Activated CD8-positive, alpha-beta memory T cell treated with anti-CD3 and anti-CD28 coated beads for 4 hours (primary cell): Measurements from ENCODE around the gene ZNF282.

Source experiments
- DNase-seq, 2 donors: peaks; one replicate each; pipeline ENCODE4 v3.0.0-alpha.2; 2020; ENCODE audit warnings: low read depth in 2 of 2

ZNF282 gene

DNA sequence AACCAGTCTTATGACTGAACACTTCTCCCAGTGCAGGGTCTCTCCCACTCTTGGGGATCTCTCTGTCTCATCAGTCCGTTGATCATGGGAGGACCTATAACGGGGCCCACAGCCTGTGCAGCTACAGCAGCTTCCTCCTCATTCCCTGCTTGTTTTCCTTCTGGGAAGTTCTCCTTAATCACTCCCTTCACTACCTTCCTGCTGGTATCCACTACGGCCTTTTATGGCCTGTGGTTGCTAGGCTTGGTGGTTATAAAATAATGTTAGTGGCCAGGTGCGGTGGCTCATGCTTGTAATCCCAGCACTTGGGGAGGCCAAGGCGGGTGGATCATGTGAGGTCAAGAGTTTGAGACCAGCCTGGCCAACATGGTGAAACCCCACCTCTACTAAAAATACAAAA is 3.5 kb upstream of the ZNF282 start:
- DNase-seq: no peak

DNA sequence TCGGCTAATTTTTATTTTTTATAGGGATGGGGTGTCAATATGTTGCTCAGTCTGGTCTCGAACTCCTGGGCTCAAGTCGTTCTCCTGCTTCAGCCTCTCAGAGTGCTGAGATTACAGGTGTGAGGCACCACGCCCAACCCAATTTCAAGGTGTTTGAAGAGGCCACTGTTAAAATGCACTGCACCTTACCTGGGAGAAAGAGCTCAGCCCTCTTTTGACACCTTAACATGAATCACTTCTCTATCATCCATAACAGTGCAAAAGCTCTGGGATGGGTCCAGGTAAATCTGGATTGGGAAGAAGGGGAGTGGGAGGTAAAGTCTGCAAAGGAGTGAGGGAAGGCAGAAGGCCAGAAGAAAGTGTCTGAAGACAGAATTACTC is 557 bp upstream of the ZNF282 start:
- no peak for DNase-seq

DNA sequence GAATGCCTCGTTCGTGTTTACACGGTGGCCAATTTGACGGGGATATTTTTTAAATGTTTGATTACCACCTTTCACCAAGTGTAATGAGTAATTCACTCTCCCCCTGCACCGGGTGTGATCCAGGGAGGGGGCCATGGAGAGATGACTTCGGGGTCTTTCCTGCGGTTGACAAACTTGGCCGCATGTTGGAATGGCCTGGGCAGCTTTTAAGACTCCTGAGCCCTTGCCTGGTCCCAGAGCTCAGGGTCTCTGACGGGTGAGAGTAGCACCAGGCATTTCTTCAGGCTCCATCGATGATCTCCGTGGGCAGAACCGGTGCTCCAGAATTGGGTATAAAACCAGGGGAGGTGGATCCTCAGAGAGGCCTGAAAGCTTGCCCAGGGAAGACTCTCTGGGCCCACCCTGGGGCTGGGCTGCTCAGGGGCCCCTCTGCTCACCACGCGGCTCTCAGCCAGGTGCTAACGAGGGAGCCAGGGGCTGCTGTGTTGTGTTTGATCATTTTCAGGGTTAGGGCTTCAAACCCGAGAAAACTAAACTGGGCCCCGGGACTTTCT is 882 bp downstream of the ZNF282 start:
- no peak for DNase-seq

DNA sequence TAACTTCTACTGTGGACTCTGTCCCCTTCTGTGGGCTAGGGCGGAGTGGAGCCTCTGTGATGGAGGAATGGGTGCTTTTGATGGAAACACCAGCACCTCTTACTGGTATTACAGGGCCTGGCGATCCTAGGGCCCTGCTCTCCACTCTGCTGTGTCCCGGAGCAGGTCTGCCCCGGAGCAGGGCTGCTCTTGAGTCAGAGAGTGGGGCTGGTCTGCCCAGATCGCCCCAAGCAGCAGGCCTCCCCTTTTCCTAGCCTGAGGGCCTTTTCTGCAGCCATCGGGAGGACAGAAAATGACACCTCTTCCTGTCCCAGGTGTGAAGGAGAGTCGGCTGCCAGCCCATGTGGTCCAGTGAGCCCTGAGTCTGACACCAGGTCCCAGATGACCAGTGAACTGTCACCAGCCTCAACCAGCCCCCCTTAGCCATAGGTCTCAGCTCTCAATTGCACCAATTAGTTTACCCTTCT is 1.4 kb downstream of the ZNF282 start:
- DNase-seq: no peak

DNA sequence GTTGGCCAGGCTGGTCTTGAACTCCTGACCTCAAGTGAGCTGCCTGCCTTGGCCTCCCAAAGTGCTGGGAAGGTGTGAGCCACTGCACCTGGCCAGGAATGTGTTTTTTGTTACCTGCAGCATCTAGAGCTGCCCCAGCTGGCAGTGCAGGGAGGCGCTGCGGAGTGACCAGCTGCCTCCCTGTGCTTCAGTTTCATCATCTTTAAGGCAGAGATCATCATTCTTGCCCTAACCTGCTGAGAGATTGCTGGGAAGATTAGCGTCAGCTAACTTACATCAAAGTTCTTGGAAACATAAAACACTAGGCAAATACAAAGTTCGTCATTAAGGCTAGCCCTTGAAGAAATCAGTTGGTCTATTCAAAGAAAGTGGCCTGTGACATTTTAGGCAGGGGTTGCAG is 2.3 kb downstream of the ZNF282 start:
- DNase-seq: no peak

DNA sequence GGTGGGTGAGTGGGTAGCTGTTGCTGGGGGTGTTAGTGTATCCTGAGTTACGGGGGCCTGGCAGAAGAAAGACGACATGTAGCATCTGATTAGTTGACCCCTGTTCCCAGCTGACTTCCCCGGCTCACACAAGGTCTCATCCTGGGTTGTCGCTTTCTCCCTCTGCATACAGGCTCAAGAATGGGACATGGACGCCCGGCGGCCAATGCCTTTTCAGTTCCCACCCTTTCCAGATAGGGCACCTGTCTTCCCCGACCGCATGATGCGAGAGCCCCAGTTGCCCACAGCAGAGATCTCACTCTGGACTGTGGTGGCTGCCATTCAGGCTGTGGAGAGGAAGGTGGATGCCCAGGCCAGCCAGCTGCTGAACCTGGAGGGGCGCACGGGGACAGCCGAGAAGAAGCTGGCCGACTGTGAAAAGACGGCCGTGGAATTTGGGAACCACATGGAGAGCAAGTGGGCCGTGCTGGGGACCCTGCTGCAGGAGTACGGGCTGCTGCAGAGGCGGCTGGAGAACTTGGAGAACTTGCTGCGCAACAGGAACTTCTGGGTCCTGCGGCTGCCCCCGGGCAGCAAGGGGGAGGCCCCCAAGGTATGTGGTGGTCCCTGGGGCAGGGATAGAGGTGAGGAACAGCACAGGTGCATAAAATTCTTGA is 2.9 kb downstream of the ZNF282 start:
- no peak for DNase-seq

DNA sequence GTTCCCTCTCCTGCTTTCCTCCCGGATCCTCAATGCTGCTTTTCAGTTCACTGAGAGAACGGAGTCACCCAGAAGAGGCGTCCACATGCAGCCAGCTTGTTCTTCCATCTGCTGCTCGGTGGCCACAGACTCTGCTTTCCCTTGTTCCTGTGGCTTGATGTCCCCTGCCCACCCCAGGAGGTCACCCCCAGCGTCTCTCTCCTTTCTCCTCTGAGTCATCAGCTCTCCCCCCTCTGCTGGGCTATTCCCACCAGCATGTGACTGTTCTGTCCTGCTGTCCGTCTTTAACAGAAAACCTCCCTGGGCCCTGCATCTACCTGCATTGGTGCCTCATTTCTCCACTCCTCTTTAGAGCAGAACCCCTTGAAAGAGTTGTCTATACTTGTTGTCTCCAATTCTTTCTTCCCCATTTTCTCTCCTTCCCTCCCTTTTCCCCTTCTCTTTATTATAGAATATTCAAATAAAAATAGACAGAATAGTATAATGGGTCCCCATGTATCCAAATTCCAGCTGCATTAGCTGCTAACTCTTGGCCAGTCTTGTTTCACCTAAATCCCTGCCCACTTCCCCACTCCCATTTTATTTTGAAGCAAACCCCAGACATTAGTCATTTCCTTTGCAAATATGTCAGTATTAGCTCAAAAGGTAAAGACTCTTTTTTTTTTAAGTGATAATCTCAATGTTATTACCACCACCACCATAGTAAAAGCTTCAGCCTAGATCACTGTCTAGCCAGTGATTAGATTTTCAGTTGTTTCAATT is 4.1 kb downstream of the ZNF282 start:
- no peak for DNase-seq

DNA sequence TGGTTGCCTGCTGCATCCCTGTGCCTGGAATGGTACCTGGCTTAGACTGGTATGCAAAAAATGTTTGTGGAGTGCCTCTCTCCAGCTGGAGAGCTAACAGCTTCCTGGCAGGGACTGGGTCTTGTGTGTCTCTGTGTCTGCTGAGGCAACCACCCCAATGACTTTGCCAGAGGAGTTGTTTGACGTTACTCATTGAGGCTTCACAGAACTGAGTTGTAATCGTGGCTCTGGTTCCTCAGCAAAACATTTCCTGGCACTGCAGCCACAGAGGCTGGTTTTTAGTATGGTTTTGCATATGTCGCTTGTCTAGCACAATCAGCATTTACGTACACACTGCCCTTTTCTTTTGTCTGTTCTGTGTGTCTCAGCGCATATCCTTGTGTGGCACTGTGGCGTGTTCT is 7.5 kb downstream of the ZNF282 start:
- no peak for DNase-seq

DNA sequence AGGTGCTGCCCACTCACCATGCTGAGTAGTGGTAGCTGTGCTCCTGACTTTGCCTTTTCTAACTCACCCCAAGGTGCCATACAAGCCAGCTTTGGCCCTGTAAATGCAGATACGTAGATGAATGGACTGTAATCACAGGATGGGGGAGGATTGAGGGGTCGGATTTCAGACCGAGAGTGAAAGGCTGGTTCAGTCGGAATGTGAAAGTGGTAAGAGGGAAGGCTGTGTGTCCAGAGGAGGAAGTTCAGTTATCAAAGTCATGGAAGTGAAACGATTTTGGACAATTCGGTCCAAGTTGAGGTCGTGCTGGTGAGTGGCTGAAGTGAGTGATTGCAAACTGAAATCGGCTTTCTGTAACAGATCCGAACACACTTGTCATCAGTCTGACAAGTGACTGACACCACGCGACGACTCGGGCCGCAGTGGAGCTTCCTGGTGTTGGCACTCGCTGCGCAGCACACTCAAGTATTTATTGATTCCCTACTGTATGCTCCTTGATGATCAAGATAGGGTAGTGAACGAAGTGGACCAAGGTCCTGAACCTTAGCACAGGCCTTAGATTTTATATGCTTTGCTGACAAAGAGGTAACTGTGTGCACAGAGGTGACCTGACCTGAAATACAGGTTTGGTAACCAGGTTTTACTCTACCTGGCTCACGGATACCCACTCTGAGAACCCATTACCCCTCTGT is 10.5 kb downstream of the ZNF282 start:
- no peak for DNase-seq

DNA sequence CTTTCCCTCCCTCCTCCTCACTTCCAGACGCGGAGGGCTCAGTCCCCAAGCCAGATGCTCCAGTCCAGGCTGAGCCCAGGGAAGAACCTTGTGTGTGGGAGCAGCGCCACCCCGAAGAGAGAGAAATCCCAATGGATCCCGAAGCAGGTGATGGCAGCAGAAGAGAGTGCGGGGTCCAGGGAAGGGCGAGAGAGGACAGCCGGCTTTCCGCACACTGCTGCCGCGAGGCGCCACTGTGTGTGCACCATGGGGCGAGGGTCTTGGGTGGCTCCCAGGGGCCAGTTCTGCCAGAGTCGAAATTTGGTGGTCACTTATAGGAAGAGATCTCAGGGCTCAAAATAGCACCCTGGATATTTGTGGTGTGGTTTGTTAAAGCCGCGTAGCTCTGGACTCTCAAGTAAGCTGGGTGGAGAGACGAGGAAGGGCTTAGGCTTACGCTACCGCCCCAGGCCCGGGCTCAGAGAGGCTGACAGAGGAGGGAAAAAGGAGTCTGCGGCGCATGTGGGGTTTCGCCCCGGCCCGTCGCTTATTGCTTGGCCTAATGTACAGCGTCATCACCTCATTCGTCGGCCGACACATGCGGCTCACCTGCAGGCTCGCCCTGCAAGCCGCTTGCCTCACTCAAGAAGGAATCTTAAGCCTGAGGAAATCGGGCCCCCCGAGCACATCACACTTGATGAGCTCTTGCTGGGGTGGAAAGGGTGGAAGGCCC is 12.1 kb downstream of the ZNF282 start:
- DNase-seq: no peak

DNA sequence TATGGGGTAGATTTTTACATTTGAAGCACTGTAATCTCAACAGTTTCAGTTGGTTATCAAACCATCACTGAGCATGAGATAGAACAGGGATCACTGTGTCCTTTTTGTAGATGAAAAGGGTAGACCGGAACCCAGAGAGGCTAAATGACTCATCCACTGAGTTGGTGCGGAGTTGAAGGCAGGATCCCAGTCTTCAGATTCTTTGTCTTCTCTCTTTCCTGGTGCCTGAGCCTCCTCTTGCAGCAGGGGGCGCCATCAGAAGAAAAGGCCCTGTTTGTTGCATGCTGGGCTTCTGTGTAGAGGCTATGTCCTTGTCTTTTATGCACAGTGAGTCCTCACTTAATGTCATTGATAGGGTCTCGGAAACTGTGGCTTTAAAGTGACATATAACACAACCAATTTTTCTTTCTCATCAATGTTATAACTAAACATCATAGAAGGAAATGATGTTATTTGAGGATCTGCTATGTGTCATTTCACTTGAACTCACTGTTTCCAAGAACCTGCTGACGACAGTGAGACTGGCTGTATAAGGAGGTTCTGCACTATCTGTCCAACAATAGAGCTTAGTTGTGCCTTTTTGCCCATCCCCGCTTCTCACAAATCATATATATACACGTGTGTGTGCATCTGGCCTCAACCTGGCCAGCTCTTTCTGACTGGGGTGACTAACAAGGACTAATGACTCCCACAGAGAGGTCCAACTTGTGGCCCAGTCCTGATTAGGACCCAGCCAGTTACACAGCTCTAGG is 14.3 kb downstream of the ZNF282 start:
- DNase-seq: peak; percentile 9 to 45

DNA sequence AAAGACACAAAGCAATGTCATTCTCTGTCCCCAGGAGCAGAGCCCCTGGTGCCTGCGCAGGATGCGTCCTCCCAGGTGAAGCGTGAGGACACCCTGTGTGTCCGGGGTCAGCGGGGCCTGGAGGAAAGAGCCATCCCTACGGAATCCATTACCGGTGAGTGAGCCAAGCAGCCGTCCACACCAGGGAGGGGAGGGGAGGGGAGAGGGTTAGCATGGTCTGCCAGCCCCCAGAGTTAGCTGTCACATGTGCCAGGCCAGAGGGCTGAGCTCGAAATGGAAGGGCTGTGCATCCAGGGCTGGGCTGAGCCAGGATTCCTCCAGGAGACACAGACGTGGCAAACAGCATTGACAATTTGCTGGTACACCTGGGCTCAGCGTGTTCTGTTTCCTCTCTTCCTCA is 15.2 kb downstream of the ZNF282 start:
- no peak for DNase-seq

DNA sequence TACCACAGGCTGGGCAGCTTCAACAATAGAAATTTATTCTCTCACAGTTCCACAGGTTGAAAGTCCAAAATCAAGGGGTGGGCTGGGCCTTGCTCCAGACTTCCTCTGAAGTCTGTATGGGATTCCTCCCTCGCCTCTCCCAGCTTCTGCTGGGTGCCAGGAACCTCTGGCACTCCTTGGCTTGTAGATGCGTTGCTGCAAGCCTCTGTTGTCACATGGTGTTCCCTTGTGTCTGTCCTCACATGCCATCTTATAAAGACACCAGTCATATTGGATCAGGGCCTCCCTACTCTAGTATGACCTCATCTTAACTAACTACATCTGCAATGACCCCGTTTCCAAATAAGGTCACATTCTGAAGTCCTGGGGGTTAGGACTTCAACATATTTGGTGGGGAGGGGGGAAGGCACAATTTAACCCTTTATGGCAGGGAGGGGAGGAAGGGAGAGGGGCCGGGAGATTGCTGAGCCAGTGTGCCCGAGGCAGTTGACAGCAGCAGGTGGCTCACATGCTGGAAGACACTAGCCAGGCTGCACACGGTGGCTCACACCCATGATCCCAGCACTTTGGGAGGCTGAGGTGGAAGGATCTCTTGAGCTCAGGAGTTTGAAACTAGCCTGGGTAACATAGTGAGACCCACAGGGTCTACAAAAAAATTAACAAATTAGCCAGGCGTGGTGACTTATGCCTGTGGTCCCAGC is 18.8 kb downstream of the ZNF282 start:
- no peak for DNase-seq

DNA sequence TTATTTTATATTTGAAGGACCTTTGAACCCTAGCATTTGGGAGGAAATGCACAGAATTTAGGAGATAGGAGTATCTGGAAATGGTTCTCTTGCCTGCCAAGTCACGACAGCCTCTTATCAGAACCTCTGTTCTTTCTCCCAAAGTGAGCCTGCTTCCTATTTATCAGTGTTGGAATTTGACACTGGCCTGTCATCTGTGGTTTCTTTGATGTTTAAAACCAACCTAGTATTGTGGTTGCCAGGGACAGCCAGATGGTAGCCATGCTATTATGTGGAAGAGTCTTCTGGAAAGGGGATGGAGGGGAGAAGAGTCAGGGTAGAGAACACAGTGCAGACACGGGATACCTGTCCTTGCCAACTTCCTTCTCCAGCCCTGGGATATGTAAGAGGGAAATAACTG is 21.1 kb downstream of the ZNF282 start:
- DNase-seq: no peak

DNA sequence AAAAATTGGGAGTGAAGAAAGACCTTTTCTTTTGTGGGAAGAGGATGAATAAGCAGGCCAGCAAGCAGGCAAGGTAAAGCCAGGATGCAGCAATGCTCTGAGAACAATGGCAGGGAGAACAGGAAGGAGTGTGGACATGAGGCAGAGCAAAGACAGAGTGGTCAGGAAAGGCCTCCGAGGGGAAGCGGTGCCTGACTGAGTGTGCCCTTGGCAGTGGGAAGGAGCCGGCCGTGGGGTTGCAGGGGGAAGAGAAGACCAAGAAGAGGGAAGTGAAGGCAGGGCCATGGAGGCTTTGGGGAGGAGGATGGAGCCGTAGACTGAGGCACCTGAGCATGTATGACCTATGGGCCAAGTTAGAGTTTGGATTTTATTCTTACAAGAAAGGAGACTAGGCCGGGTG is 22.2 kb downstream of the ZNF282 start:
- DNase-seq: no peak

DNA sequence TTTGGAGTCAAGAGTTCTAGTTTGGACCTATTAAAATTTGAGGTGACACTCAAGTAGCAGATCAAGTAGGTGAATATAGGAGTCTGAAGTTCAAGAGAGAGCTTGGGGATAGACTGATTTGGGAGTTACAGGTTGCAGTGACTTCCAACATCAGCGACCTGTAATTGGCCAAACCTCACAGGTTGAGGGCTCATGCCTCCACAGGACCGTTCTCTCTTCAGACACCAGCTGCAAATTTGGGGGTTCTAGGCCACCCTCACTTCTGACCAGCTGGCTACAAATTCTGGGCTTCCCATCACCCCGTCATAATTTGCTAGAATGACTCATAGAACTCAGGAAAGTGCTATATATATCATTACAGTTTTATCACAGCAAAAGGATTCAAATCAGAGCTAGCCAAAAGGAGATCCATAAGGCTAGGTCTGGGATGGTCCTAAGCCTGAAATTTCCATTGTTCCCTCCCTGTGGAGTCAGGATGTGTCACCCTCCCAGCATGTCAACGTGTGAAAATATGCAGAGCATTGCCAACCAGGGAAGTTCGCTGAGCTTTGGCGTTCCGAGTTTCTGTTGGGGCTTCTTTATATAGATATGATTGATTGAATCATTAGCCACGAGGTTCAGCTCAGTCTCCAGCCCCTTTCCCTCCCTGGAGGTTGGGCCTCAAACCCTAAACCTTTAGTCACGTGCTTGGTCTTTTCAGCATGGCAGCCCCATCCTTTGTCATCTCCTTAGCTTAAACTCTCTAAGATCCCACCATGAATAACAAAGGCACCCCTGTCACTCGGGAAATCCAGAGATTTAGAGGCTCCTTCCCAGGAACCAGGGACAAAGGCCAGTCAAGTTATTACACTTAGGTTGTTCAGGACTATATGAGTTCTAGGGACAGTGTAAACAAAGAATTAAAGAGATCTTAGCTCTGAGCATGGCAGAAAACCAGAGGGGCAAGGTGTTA is 23.4 kb downstream of the ZNF282 start:
- DNase-seq: no peak

DNA sequence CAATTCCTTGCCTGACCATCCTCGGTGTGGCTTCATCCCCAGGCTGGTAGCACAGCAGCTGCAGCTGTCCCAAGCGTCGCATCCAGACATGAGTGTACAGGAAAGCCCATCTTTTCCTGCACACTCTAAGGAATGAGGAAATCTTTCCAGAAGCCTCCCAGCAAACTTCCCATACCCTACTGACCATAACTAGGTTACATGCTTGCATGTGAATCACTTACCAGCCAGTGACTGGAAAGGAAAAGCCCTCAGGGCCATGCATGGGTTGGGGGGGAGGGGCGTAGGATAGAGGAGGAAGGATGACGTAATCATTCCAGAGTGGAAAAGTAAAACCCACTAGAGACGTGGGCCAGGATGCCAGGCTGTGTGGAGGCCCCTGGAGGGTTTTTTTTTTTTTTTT is 25.2 kb downstream of the ZNF282 start:
- DNase-seq: no peak

DNA sequence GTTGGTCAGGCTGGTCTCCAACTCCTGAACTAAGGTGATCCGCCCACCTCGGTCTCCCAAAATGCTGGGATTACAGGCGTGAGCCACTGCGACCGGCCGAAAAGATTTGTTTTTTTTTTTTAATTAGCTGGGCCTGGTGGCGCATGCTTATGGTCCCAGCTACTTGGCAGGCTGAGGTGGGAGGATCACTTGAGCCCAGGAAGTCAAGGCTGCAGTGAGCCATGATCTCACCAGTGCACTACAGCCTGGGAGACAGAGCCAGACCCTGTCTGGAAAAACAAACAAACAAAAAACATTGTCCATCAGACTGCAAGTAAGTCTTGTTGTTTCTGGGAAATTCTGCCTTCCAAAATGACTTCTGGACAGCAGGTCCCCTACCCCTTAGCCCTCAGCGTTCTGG is 27.8 kb downstream of the ZNF282 start:
- DNase-seq: no peak

DNA sequence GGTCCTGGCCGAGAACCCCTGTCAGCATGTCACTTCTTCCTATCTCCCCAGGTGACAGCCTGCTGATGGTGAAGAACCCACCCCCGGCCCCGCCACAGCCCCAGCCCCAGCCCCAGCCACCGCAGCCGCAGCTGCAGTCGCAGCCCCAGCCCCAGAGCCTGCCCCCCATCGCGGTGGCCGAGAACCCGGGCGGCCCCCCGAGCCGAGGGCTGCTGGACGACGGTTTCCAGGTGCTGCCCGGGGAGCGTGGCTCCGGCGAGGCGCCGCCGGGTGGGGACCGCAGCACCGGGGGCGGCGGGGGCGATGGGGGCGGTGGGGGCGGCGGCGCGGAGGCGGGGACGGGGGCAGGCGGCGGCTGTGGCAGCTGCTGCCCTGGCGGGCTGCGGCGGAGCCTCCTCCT is 28.4 kb downstream of the ZNF282 start:
- no peak for DNase-seq

DNA sequence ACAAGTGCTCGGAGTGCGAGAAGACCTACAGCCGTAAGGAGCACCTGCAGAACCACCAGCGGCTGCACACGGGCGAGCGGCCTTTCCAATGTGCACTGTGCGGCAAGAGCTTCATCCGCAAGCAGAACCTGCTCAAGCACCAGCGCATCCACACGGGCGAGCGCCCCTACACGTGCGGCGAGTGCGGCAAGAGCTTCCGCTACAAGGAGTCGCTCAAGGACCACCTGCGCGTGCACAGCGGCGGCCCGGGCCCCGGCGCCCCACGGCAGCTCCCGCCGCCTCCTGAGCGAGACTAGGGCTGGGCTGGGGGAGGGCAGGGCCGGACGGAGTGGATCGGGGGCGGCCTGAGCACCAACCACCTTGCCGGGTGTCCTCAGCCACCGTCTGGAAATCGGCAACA is 29.0 kb downstream of the ZNF282 start:
- no peak for DNase-seq
